SK-N-SH treated with all-trans-retinoic acid at 6 μM for 48 hours (cell line): ENCODE measurements around the gene SMIM45.

Experiments used
- ATAC-seq: fragments of 200-7000 bp; cut with Tn5 transposase; 3 replicates; pipeline ENCODE4 v1.9.1; 2020; ENCODE audit warnings: mild to moderate bottlenecking, moderate library complexity
- ARNTL ChIP-seq: fragments of 450-650 bp; formaldehyde crosslinking; IDR thresholded peaks from 2 replicates; pipeline ENCODE4 v1.5.0; 2020; ENCODE audit warnings: low read depth, mild to moderate bottlenecking, moderate library complexity, borderline replicate concordance
- BACH2 ChIP-seq: fragments of 250-450 bp; sonication (Bioruptor Pico); IDR thresholded peaks from 2 replicates; pipeline ENCODE4 v1.9.0; 2021; ENCODE audit warnings: mild to moderate bottlenecking, borderline replicate concordance
- ESRRG ChIP-seq: fragments of 250-450 bp; sonication (Bioruptor Pico); IDR thresholded peaks from 2 replicates; pipeline ENCODE4 v1.6.1; 2021; ENCODE audit warnings: mild to moderate bottlenecking
- GLIS3 ChIP-seq: fragments of 250-450 bp; sonication (Bioruptor Pico); IDR thresholded peaks from 2 replicates; pipeline ENCODE4 v1.5.0; 2020; ENCODE audit warnings: mild to moderate bottlenecking, moderate library complexity
- ISL1 ChIP-seq: fragments of 250-450 bp; sonication (Bioruptor Pico); IDR thresholded peaks from 2 replicates; pipeline ENCODE4 v2.1.2; 2022; ENCODE audit warnings: mild to moderate bottlenecking, moderate library complexity
- RARB ChIP-seq: fragments of 250-450 bp; sonication (Bioruptor Pico); IDR thresholded peaks from 2 replicates; pipeline ENCODE4 v1.8.0; 2021; ENCODE audit warnings: mild to moderate bottlenecking, moderate library complexity
- SNAI2 ChIP-seq: fragments of 250-450 bp; sonication (Bioruptor Pico); IDR thresholded peaks from 2 replicates; pipeline ENCODE4 v1.5.0; 2020; ENCODE audit warnings: mild to moderate bottlenecking, moderate library complexity
- TCF4 ChIP-seq: fragments of 250-450 bp; sonication (Bioruptor Pico); IDR thresholded peaks from 2 replicates; pipeline ENCODE4 v1.8.0; 2021; ENCODE audit warnings: mild to moderate bottlenecking, moderate library complexity, borderline replicate concordance
- ZC3H10 ChIP-seq: fragments of 250-450 bp; sonication (Bioruptor Pico); IDR thresholded peaks from 2 replicates; pipeline ENCODE4 v1.5.1; 2021; ENCODE audit warnings: mild to moderate bottlenecking, moderate library complexity
- ZFP3 ChIP-seq: fragments of 250-450 bp; sonication (Bioruptor Pico); IDR thresholded peaks from 2 replicates; pipeline ENCODE4 v1.5.0; 2020; ENCODE audit warnings: mild to moderate bottlenecking, moderate library complexity
- ZFP30 ChIP-seq: fragments of 450-650 bp; formaldehyde crosslinking; IDR thresholded peaks from 2 replicates; pipeline ENCODE4 v1.5.0; 2022; ENCODE audit warnings: mild to moderate bottlenecking, moderate library complexity
- ZNF565 ChIP-seq: fragments of 450-650 bp; formaldehyde crosslinking; conservative IDR thresholded peaks from 2 replicates; pipeline ENCODE4 v1.5.0; 2020; ENCODE audit warnings: low read depth, mild to moderate bottlenecking, moderate library complexity
- ZNF70 ChIP-seq: fragments of 450-650 bp; formaldehyde crosslinking; IDR thresholded peaks from 2 replicates; pipeline ENCODE4 v1.5.0; 2020; ENCODE audit warnings: mild to moderate bottlenecking, moderate library complexity
- TF ChIP-seq, protein P1 (sequence below): fragments of 250-450 bp; sonication (Bioruptor Pico); IDR thresholded peaks from 2 replicates; pipeline ENCODE4 v1.8.0; 2020; ENCODE audit warnings: mild to moderate bottlenecking, moderate library complexity, borderline replicate concordance
- TF ChIP-seq, protein P2 (sequence below): fragments of 250-450 bp; sonication (Bioruptor Pico); IDR thresholded peaks from 2 replicates; pipeline ENCODE4 v1.5.1; 2020; ENCODE audit warnings: low read depth, mild to moderate bottlenecking, moderate library complexity
- TF ChIP-seq, protein P3 (sequence below): fragments of 250-450 bp; sonication (Bioruptor Pico); IDR thresholded peaks from 2 replicates; pipeline ENCODE4 v1.5.1; 2021; ENCODE audit warnings: mild to moderate bottlenecking, moderate library complexity
- TF ChIP-seq, protein P4 (sequence below): fragments of 250-450 bp; sonication (Bioruptor Pico); IDR thresholded peaks from 2 replicates; pipeline ENCODE4 v1.5.0; 2020; ENCODE audit warnings: mild to moderate bottlenecking, moderate library complexity

Gene SMIM45

DNA sequence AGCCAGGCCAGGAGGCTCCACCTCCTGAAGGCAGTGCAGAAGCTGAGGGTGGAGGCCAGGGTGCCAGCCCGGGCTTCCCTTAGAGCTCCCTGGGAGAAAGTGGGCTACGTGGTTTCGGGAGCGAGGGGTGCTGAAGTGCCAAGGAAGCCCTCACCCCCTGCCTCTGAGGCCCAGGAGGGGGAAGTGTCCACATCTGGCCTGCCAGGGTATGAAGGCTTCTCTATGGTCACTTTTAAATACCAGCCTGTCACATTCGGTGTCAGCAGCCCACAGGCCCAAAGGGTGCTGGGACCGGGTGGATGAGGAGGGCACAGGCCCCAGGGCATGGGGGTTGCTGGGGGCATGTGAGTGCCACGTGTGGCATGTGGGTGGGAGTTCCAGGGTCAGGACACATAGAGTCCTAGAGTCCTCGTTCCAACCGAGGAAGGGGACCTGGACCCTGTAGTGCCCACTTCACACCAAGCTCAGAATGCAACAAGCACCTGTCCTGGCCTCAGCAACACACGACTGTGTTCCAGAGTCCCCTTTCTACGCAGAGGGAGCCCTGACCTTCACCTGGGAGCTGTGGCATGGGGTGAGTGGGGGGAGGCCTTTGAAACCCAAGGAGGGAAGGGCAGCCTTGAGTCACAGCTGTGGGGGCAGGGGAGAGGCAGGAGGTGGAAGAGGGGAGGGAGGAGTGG lies 38.8 kb upstream of the SMIM45 start:
- no peak for ATAC-seq
- TF ChIP-seq ZC3H10 (CRISPR knock-in tag) (no peak), ISL1 (CRISPR knock-in tag) (no peak), ARNTL (CRISPR knock-in tag) (no peak), ZNF70 (CRISPR knock-in tag) (no peak), GLIS3 (CRISPR knock-in tag) (no peak)
- TF ChIP-seq, protein P1, sequence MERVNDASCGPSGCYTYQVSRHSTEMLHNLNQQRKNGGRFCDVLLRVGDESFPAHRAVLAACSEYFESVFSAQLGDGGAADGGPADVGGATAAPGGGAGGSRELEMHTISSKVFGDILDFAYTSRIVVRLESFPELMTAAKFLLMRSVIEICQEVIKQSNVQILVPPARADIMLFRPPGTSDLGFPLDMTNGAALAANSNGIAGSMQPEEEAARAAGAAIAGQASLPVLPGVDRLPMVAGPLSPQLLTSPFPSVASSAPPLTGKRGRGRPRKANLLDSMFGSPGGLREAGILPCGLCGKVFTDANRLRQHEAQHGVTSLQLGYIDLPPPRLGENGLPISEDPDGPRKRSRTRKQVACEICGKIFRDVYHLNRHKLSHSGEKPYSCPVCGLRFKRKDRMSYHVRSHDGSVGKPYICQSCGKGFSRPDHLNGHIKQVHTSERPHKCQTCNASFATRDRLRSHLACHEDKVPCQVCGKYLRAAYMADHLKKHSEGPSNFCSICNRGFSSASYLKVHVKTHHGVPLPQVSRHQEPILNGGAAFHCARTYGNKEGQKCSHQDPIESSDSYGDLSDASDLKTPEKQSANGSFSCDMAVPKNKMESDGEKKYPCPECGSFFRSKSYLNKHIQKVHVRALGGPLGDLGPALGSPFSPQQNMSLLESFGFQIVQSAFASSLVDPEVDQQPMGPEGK (CRISPR knock-in tag) = no peak
- TF ChIP-seq, protein P2, sequence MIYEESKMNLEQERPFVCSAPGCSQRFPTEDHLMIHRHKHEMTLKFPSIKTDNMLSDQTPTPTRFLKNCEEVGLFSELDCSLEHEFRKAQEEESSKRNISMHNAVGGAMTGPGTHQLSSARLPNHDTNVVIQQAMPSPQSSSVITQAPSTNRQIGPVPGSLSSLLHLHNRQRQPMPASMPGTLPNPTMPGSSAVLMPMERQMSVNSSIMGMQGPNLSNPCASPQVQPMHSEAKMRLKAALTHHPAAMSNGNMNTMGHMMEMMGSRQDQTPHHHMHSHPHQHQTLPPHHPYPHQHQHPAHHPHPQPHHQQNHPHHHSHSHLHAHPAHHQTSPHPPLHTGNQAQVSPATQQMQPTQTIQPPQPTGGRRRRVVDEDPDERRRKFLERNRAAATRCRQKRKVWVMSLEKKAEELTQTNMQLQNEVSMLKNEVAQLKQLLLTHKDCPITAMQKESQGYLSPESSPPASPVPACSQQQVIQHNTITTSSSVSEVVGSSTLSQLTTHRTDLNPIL (CRISPR knock-in tag) = no peak
- TF ChIP-seq, protein P3, sequence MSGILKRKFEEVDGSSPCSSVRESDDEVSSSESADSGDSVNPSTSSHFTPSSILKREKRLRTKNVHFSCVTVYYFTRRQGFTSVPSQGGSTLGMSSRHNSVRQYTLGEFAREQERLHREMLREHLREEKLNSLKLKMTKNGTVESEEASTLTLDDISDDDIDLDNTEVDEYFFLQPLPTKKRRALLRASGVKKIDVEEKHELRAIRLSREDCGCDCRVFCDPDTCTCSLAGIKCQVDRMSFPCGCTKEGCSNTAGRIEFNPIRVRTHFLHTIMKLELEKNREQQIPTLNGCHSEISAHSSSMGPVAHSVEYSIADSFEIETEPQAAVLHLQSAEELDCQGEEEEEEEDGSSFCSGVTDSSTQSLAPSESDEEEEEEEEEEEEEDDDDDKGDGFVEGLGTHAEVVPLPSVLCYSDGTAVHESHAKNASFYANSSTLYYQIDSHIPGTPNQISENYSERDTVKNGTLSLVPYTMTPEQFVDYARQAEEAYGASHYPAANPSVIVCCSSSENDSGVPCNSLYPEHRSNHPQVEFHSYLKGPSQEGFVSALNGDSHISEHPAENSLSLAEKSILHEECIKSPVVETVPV (CRISPR knock-in tag) = no peak

DNA sequence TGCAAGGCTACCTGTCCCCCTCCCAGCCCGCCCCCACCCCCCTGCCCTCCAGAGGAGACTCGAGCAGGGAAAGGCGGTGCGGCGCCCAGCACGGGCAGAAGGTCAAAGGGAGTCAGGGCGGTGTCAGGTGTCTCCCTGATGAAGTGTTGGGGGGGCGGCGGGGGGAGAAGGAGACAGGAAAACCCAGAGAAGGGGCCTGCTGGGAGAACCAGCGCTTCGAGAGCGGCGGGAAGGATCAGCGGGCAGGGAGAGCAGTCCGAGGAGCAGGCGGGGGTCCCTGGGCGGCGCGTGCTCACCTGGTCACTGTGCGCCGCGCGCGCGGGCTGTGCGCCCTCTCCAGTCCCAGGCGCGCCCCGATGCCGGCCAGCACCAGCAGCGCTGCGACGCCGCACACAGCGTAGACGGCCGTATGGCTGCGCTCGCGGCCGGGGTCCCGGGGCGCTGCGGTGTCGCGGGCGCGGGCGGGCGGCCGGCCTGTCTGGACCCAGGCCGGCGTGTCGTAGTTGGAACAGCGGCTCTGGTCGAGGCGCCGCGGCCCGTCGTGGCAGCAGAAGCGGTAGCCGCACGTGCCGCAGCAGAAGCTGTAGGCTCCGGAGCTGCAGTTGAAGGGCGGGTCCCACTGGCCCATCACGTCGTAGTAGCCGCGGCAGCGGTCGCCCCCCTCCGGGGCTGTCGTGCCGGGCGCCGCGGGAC lies 38.0 kb upstream of the SMIM45 start:
- ATAC-seq = no peak
- TF ChIP-seq, protein P4, sequence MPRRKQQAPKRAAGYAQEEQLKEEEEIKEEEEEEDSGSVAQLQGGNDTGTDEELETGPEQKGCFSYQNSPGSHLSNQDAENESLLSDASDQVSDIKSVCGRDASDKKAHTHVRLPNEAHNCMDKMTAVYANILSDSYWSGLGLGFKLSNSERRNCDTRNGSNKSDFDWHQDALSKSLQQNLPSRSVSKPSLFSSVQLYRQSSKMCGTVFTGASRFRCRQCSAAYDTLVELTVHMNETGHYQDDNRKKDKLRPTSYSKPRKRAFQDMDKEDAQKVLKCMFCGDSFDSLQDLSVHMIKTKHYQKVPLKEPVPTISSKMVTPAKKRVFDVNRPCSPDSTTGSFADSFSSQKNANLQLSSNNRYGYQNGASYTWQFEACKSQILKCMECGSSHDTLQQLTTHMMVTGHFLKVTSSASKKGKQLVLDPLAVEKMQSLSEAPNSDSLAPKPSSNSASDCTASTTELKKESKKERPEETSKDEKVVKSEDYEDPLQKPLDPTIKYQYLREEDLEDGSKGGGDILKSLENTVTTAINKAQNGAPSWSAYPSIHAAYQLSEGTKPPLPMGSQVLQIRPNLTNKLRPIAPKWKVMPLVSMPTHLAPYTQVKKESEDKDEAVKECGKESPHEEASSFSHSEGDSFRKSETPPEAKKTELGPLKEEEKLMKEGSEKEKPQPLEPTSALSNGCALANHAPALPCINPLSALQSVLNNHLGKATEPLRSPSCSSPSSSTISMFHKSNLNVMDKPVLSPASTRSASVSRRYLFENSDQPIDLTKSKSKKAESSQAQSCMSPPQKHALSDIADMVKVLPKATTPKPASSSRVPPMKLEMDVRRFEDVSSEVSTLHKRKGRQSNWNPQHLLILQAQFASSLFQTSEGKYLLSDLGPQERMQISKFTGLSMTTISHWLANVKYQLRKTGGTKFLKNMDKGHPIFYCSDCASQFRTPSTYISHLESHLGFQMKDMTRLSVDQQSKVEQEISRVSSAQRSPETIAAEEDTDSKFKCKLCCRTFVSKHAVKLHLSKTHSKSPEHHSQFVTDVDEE (CRISPR knock-in tag) = no peak
- TF ChIP-seq BACH2 (CRISPR knock-in tag) (no peak), ISL1 (CRISPR knock-in tag) (no peak), ZFP30 (CRISPR knock-in tag) (no peak), ZFP3 (CRISPR knock-in tag) (no peak), SNAI2 (no peak), ESRRG (CRISPR knock-in tag) (no peak), RARB (no peak), TCF4 (CRISPR knock-in tag) (no peak), ARNTL (CRISPR knock-in tag) (no peak), ZNF565 (CRISPR knock-in tag) (no peak)
- TF ChIP-seq, protein P2 (CRISPR knock-in tag) = no peak
- TF ChIP-seq, protein P1 (CRISPR knock-in tag) = no peak

DNA sequence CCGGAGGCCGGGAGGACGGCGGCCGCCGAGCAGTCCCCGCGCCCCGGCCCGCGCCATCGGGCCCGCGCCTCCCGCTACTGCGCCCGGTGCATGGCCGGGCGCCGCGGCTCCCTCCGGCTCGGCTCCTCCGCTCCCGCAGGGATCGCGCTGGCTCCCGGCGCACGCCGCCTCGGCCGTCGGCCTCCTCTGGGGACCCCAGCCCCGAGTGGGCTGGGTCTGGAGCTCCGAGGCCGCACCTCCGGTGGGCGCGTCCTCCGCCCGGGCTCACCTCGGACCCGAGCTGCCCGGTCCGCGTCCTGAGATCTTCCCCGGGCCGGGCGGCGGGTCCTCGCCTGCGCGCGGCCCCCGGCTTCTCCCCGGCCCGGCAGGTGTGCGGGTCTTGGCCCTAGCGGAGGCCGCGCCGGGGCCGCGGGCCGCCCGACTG lies 37.3 kb upstream of the SMIM45 start:
- no peak for ATAC-seq
- no peak for TF ChIP-seq ZNF70 (CRISPR knock-in tag)
- no peak for TF ChIP-seq BACH2 (CRISPR knock-in tag)
- no peak for TF ChIP-seq ZFP3 (CRISPR knock-in tag)
- TF ChIP-seq, protein P4 (CRISPR knock-in tag) = no peak
